IMR-90 (cell line): Measurements from ENCODE around the gene IFITM10. TPM values are rescaled to one million over a fixed set of nuclear protein-coding genes. Genes with fewer than 3 reads are reported as not detected.

Experiments
- ATAC-seq: fragments of 200-7000 bp; cut with Tn5 transposase; 2 replicates; pipeline ENCODE4 v1.9.1; 2020; ENCODE audit warnings: low read depth, mild to moderate bottlenecking, moderate library complexity
- BruUV-seq: library from RNA; stranded (reverse); fragments of 400-500 nt; replicated peaks from 2 replicates; lab custom pipeline; 2021; lab: Mats Ljungman, UMichigan
- CTCF ChIA-PET: fragments of 300-600 bp; formaldehyde crosslinking; extraction: SDS; loops from one replicate; lab custom pipeline; 2021; ENCODE audit warnings: antibody characterized with exemption; lab: Yijun Ruan, JAX
- POLR2A ChIA-PET: fragments of 300-600 bp; sonication (Branson Sonifier 250); formaldehyde crosslinking; loops from one replicate; lab custom pipeline; 2022; ENCODE audit warnings: antibody characterized with exemption; ENCODE audit not compliant: unreplicated experiment; lab: Charles Lee
- DNase-seq: peaks from one replicate; pipeline ENCODE4 v3.0.0; 2013
- H2AFZ ChIP-seq: replicated peaks from 2 replicates; pipeline ENCODE3; 2013; ENCODE audit warnings: low read length, mild to moderate bottlenecking; ENCODE audit not compliant: poor library complexity
- H2AK5ac ChIP-seq: 2 replicates; pipeline ENCODE4 v1.6.1; 2013; ENCODE audit warnings: low read depth, low read length, inconsistent platforms
- H2AK9ac ChIP-seq: replicated peaks from 2 replicates; pipeline ENCODE3; 2013; ENCODE audit warnings: mild to moderate bottlenecking, low read depth, low read length, moderate library complexity; ENCODE audit not compliant: poor library complexity
- H2BK120ac ChIP-seq: 2 replicates; pipeline ENCODE4 v1.6.1; 2013; ENCODE audit warnings: low read depth, low read length, inconsistent platforms
- H2BK15ac ChIP-seq: 3 replicates; pipeline ENCODE4 v1.6.1; 2013; ENCODE audit warnings: low read depth, low read length, inconsistent platforms
- H2BK20ac ChIP-seq: 2 replicates; pipeline ENCODE4 v1.6.1; 2013; ENCODE audit warnings: low read depth, mild to moderate bottlenecking, inconsistent platforms, low read length, moderate library complexity
- H2BK5ac ChIP-seq: 2 replicates; pipeline ENCODE4 v1.6.1; 2013; ENCODE audit warnings: mild to moderate bottlenecking, low read depth, low read length, inconsistent platforms; ENCODE audit not compliant: poor library complexity, severe bottlenecking
- H3K14ac ChIP-seq: replicated peaks from 2 replicates; pipeline ENCODE4 v1.6.1; 2013; ENCODE audit warnings: low read depth, low read length, inconsistent platforms
- H3K18ac ChIP-seq: 2 replicates; pipeline ENCODE4 v1.6.1; 2013; ENCODE audit warnings: low read depth, low read length, control low read depth
- H3K23ac ChIP-seq: 2 replicates; pipeline ENCODE4 v1.6.1; 2013; ENCODE audit warnings: low read depth, low read length, inconsistent platforms
- H3K27ac ChIP-seq: 2 replicates; pipeline ENCODE4 v1.5.1; 2013; ENCODE audit warnings: mild to moderate bottlenecking, control low read depth, low read length; ENCODE audit not compliant: insufficient read depth
- H3K27me3 ChIP-seq: 2 replicates; pipeline ENCODE4 v1.6.1; 2013; ENCODE audit warnings: low read length; ENCODE audit not compliant: control insufficient read depth, insufficient read depth
- H3K36me3 ChIP-seq: 2 replicates; pipeline ENCODE4 v1.6.1; 2013; ENCODE audit warnings: low read length, mixed read lengths; ENCODE audit not compliant: control insufficient read depth, insufficient read depth
- H3K4ac ChIP-seq: 2 replicates; pipeline ENCODE4 v1.6.1; 2013; ENCODE audit warnings: low read depth, low read length, inconsistent platforms
- H3K4me1 ChIP-seq: 2 replicates; pipeline ENCODE4 v1.6.1; 2013; ENCODE audit warnings: low read length, mixed read lengths; ENCODE audit not compliant: control insufficient read depth, insufficient read depth
- H3K4me2 ChIP-seq: 2 replicates; pipeline ENCODE4 v1.6.1; 2013; ENCODE audit warnings: low read depth, mild to moderate bottlenecking, control low read depth, low read length, moderate library complexity
- H3K4me3 ChIP-seq: 2 replicates; pipeline ENCODE4 v1.5.1; 2013; ENCODE audit warnings: low read depth, mild to moderate bottlenecking, control low read depth, low read length, moderate library complexity; ENCODE audit not compliant: insufficient read depth
- H3K56ac ChIP-seq: 2 replicates; pipeline ENCODE4 v1.6.1; 2013; ENCODE audit warnings: low read length, inconsistent platforms; ENCODE audit not compliant: insufficient read depth; ENCODE audit errors: extremely low read depth
- H3K79me1 ChIP-seq, 2 experiments: 2 replicates each; pipeline ENCODE4 v1.6.1; 2013; ENCODE audit warnings: low read length in 2 of 2, inconsistent platforms in 1 of 2, low read depth in 1 of 2
- H3K9ac ChIP-seq: 2 replicates; pipeline ENCODE4 v1.6.1; 2013; ENCODE audit warnings: low read depth, low read length, control low read depth
- H3K9me1 ChIP-seq: 2 replicates; pipeline ENCODE4 v1.6.1; 2013; ENCODE audit warnings: low read length, inconsistent platforms; ENCODE audit not compliant: insufficient read depth
- H3K9me3 ChIP-seq: 2 replicates; pipeline ENCODE4 v1.6.1; 2013; ENCODE audit warnings: low read length; ENCODE audit not compliant: control insufficient read depth, insufficient read depth
- H4K20me1 ChIP-seq: 2 replicates; pipeline ENCODE4 v1.6.1; 2013; ENCODE audit warnings: low read length, inconsistent platforms; ENCODE audit not compliant: insufficient read depth
- H4K5ac ChIP-seq: 2 replicates; pipeline ENCODE4 v1.6.1; 2013; ENCODE audit warnings: mild to moderate bottlenecking, low read depth, low read length, control low read depth
- H4K8ac ChIP-seq, 2 experiments: 2 replicates each; pipeline ENCODE4 v1.6.1; 2013; ENCODE audit warnings: low read depth in 2 of 2, low read length in 2 of 2, control low read depth in 1 of 2, inconsistent platforms in 1 of 2
- H4K91ac ChIP-seq: 2 replicates; pipeline ENCODE4 v1.6.1; 2013; ENCODE audit warnings: low read depth, low read length, inconsistent platforms; ENCODE audit not compliant: insufficient read depth
- BHLHE40 ChIP-seq: fragments of 150-350 bp; IDR thresholded peaks from 2 replicates; pipeline ENCODE4 v1.6.1; 2016; ENCODE audit warnings: mild to moderate bottlenecking, low read depth, low read length
- CEBPB ChIP-seq: IDR thresholded peaks from 2 replicates; pipeline ENCODE4 v1.6.1; 2012; ENCODE audit warnings: low read depth, low read length, improper control_type of control experiment
- CHD1 ChIP-seq: IDR thresholded peaks from 2 replicates; pipeline ENCODE4 v1.6.1; 2012; ENCODE audit warnings: low read depth, low read length, improper control_type of control experiment
- ELK1 ChIP-seq: fragments of 150-350 bp; IDR thresholded peaks from 2 replicates; pipeline ENCODE4 v1.6.1; 2016; ENCODE audit warnings: low read depth, mild to moderate bottlenecking, low read length, moderate library complexity, borderline replicate concordance
- FOS ChIP-seq: fragments of 150-350 bp; IDR thresholded peaks from 2 replicates; pipeline ENCODE4 v1.6.1; 2016; ENCODE audit warnings: low read depth, low read length
- MAFK ChIP-seq: IDR thresholded peaks from 2 replicates; pipeline ENCODE4 v1.6.1; 2012; ENCODE audit warnings: low read depth, low read length, improper control_type of control experiment
- MAZ ChIP-seq: IDR thresholded peaks from 2 replicates; pipeline ENCODE4 v1.6.1; 2012; ENCODE audit warnings: low read depth, mild to moderate bottlenecking, low read length, improper control_type of control experiment, moderate library complexity, borderline replicate concordance
- MXI1 ChIP-seq: IDR thresholded peaks from 2 replicates; pipeline ENCODE4 v1.6.1; 2012; ENCODE audit warnings: low read depth, mild to moderate bottlenecking, low read length, moderate library complexity, borderline replicate concordance
- NFE2L2 ChIP-seq: fragments of 150-350 bp; IDR thresholded peaks from 2 replicates; pipeline ENCODE4 v1.6.1; 2016; ENCODE audit warnings: low read depth, mild to moderate bottlenecking, low read length
- POLR2A ChIP-seq: IDR thresholded peaks from 2 replicates; pipeline ENCODE4 v1.6.1; 2012; ENCODE audit warnings: mild to moderate bottlenecking, low read depth, low read length
- RAD21 ChIP-seq: IDR thresholded peaks from 2 replicates; pipeline ENCODE4 v1.6.1; 2012; ENCODE audit warnings: low read length, improper control_type of control experiment
- RCOR1 ChIP-seq: IDR thresholded peaks from 2 replicates; pipeline ENCODE4 v1.6.1; 2012; ENCODE audit warnings: mild to moderate bottlenecking, low read length, improper control_type of control experiment; ENCODE audit not compliant: insufficient replicate concordance
- RFX5 ChIP-seq: IDR thresholded peaks from 2 replicates; pipeline ENCODE4 v1.8.0; 2012; ENCODE audit warnings: low read depth, mild to moderate bottlenecking, low read length, moderate library complexity
- SMC3 ChIP-seq: fragments of 150-350 bp; IDR thresholded peaks from 2 replicates; pipeline ENCODE4 v1.6.1; 2016; ENCODE audit warnings: low read depth, mild to moderate bottlenecking, antibody characterized with exemption, low read length, moderate library complexity
- WGBS, 2 experiments: methylation state at CpG; one replicate each; pipeline versions ENCODE4 v1.1.5 to v1.1.7; 2013; ENCODE audit warnings: missing lambda C conversion rate in 2 of 2; ENCODE audit not compliant: insufficient read length in 1 of 2; ENCODE audit errors: extremely low coverage in 2 of 2; 5-methylcytosine and 5-hydroxymethylcytosine counted together
- dilution Hi-C: fragments of 300-500 bp; cut with HindIII; formaldehyde crosslinking; loops from one replicate; pipeline ENCODE4 v1.14.3; 2018; ENCODE audit warnings: low sequenced_read_pairs; ENCODE audit not compliant: unreplicated experiment
- in situ Hi-C: fragments of 300-500 bp; cut with MboI; formaldehyde crosslinking; loops from 3 replicates; pipeline ENCODE4 v1.14.3; 2019; ENCODE audit warnings: low sequenced_read_pairs, inconsistent platforms, mixed read lengths
- intact Hi-C: fragments of 100-400 bp; cut with micrococcal nuclease; formaldehyde crosslinking; loops from 2 replicates; pipeline ENCODE4 v1.10.0; 2022
- polyA plus RNA-seq, 3 experiments: library from polyadenylated mRNA; depleted of rRNA; stranded (reverse); fragments of >200 nt; gene quantifications; 2 replicates each; pipeline ENCODE4 v1.2.3, GENCODE V29; 2012; ENCODE audit warnings: low replicate concordance in 1 of 3
- total RNA-seq: library from RNA; depleted of rRNA; stranded (reverse); fragments of >200 nt; gene quantifications from 2 replicates; pipeline ENCODE4 v1.2.3, GENCODE V29; 2012
- TF ChIP-seq, protein P1 (sequence below): conservative IDR thresholded peaks from 2 replicates; pipeline ENCODE4 v1.5.1; 2012; ENCODE audit warnings: mild to moderate bottlenecking, low read depth, low read length, improper control_type of control experiment
- TF ChIP-seq, protein P2 (sequence below): fragments of 150-350 bp; IDR thresholded peaks from 2 replicates; pipeline ENCODE4 v1.6.1; 2017; ENCODE audit warnings: mild to moderate bottlenecking, antibody characterized with exemption, low read length, low read depth

The IFITM10 gene
- total and polyA plus RNA-seq, 2 of the 4 experiments (the other 2 are of a cell fraction), result 0.15 to 0.18 TPM

DNA sequence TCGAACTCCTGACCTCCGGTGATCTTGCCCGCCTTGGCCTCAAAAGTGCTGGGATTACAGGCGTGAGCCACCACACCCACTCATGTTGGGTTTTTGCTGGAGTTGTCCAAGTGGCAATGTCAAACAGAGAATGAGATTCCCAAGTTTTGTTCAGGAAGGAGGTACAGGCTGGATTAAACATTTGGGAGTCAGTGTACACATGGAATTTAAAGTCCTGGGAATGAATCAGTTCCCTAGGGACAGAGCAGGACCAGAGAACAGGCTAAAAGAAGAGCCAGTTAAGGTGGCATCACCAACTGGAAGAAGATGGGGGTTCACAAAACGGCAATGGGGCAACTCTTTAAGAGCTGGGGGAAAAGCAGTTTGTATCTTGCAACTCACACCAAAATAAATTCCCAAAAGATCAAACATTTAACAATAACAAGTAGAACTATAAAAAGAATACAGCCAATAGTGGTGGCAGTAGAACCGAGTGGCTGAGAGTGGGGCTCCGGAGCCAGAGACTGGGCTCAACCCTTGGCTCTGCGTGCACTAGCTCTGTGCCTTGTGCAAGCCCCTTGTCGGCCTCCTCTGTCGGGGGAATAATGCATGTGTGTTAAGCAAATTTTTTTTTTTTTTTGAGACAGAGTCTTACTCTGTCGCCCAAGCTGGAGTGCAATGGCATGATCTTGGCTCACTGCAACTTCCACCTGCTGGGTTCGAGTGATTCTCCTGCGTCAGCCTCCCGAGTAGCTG is 47.2 kb upstream of the IFITM10 start:
- Histone ChIP-seq H2BK15ac (no peak overlapping the region), H3K56ac (no peak overlapping the region), H2AK9ac (no peak overlapping the region), H2BK5ac (no peak overlapping the region), H4K20me1 (no peaks in the 10 kb centered on the region), H2BK20ac (no peak overlapping the region), H4K8ac (no peak overlapping the region), H2AK5ac (no peak overlapping the region), H3K79me1 (no peaks in the 10 kb centered on the region), H3K4me3 (no peak overlapping the region), H3K9me3 (no peaks in the 10 kb centered on the region), H3K9me1 (no peaks in the 10 kb centered on the region), H3K4me1 (no peaks in the 10 kb centered on the region), H3K4ac (no peak overlapping the region), H3K27me3 (peaks cover 42% of the 10 kb centered on the region), H3K14ac (no peak overlapping the region), H4K5ac (no peak overlapping the region), H2BK120ac (no peak overlapping the region), H2AFZ (no peak overlapping the region), H3K18ac (no peak overlapping the region), H3K4me2 (no peak overlapping the region), H3K36me3 (no peaks in the 10 kb centered on the region), H3K27ac (no peak overlapping the region), H3K9ac (no peak overlapping the region), H3K23ac (no peak overlapping the region), H4K91ac (no peak overlapping the region)
- POLR2A ChIA-PET, result no interaction called here
- dilution Hi-C loops (no loop called here), in situ Hi-C loops (no loop called here), intact Hi-C loops (no loop called here)
- TF ChIP-seq, protein P1, sequence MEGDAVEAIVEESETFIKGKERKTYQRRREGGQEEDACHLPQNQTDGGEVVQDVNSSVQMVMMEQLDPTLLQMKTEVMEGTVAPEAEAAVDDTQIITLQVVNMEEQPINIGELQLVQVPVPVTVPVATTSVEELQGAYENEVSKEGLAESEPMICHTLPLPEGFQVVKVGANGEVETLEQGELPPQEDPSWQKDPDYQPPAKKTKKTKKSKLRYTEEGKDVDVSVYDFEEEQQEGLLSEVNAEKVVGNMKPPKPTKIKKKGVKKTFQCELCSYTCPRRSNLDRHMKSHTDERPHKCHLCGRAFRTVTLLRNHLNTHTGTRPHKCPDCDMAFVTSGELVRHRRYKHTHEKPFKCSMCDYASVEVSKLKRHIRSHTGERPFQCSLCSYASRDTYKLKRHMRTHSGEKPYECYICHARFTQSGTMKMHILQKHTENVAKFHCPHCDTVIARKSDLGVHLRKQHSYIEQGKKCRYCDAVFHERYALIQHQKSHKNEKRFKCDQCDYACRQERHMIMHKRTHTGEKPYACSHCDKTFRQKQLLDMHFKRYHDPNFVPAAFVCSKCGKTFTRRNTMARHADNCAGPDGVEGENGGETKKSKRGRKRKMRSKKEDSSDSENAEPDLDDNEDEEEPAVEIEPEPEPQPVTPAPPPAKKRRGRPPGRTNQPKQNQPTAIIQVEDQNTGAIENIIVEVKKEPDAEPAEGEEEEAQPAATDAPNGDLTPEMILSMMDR, result no peak
- TF ChIP-seq RAD21 (no peak), CEBPB (no peak), RCOR1 (no peak), RFX5 (no peak), POLR2A (no peak), NFE2L2 (no peak), FOS (no peak), ELK1 (no peak), MAZ (no peak), SMC3 (no peak), MXI1 (no peak), CHD1 (no peak), BHLHE40 (no peak), MAFK (no peak)
- TF ChIP-seq, protein P2, sequence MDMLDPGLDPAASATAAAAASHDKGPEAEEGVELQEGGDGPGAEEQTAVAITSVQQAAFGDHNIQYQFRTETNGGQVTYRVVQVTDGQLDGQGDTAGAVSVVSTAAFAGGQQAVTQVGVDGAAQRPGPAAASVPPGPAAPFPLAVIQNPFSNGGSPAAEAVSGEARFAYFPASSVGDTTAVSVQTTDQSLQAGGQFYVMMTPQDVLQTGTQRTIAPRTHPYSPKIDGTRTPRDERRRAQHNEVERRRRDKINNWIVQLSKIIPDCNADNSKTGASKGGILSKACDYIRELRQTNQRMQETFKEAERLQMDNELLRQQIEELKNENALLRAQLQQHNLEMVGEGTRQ, result no peak
- BruUV-seq, result no TSS peak
- CTCF ChIA-PET, result no interaction called here
- ATAC-seq, result no peak
- DNase-seq, result no peak
- WGBS, 2 experiments, result no CpG with 5 or more reads among the region's 14 CpGs
